GM12864 (cell line): ENCODE results near the gene CACNG8.

Experiments
- DNase-seq: peaks from one replicate; pipeline ENCODE4 v3.0.0-alpha.2; 2011; ENCODE audit warnings: low read depth
- H3K4me3 ChIP-seq: 2 replicates; pipeline ENCODE4 v1.5.1; 2011; ENCODE audit warnings: mild to moderate bottlenecking, low read depth, low read length, control low read depth
- CTCF ChIP-seq: IDR thresholded peaks from 2 replicates; pipeline ENCODE4 v1.5.1; 2011; ENCODE audit warnings: low read depth, mild to moderate bottlenecking, moderate library complexity, low read length, control low read depth, inconsistent platforms; ENCODE audit errors: missing control alignments

The CACNG8 gene

GRCh38 chr19:53983457-53984289, 20.9 kb downstream of the CACNG8 start:
- H3K4me3 ChIP-seq = no peak overlapping the region
- DNase-seq = no peak
- no peak for TF ChIP-seq CTCF

- no peak overlapping the region for H3K4me3 ChIP-seq
- no peak for TF ChIP-seq CTCF
These were observed 23.1 kb downstream of the CACNG8 start for GRCh38 chr19:53985863-53986262.

GRCh38 chr19:53988981-53989380, 26.2 kb downstream of the CACNG8 start:
- no peak for DNase-seq
- TF ChIP-seq CTCF = no peak
- H3K4me3 ChIP-seq = no peak overlapping the region

More at GRCh38 chr19:53985863-53986262, 23.1 kb downstream of the CACNG8 start:
- DNase-seq = no peak

- no peak for TF ChIP-seq CTCF
- H3K4me3 ChIP-seq = no peak overlapping the region
- DNase-seq = no peak
These were observed 27.1 kb downstream of the CACNG8 start for GRCh38 chr19:53989600-53990533.

- no peak within 1 kb of the TSS for H3K4me3 ChIP-seq
- DNase-seq = no peak
These were observed 28.7 kb downstream of the CACNG8 start, which contains the start of gene CACNG6 for GRCh38 chr19:53991224-53992113. Gene CACNG6, plus strand, starts transcription at chr19:53991637. Its CDS starts 1,241 bp downstream, at chr19:53992878.

More at GRCh38 chr19:53991224-53992113, 28.7 kb downstream of the CACNG8 start, which contains the start of gene CACNG6:
- no peak for TF ChIP-seq CTCF
